ENCODE data around the gene IQGAP3. TPM values are rescaled to one million over a fixed set of nuclear protein-coding genes. Genes with fewer than 3 reads are reported as not detected.

Gene IQGAP3
- total RNA-seq, 1 experiment from 2014 or later: 48.3 TPM

DNA sequence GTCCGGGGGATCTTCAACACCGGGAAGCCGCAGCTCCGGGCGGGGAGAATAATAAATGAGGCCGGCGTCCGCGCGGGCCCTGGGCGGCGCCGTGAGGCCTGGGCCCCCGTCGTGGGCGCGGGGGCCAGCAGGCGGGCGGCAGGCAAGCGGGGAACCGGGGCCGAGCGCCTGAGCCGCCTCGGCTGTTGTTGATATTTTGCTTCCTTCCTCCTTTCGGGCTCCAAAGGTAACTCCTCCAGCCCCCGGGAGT is 71.9 kb downstream of the IQGAP3 start, which contains the start of gene MEF2D:
Gene MEF2D, minus strand, starts transcription at position 233 of the 250 bp plus-strand sequence. CDS start 17,483 bp downstream, outside the sequence.
- Mint-ChIP-seq H3K27ac (ENCODE audit: low read depth, unreplicated experiment) (peak within 1 kb of the TSS; percentile 97), H3K36me3 (ENCODE audit: insufficient read depth, unreplicated experiment) (peaks cover 16% of the 10 kb centered on the region), H3K4me1 (ENCODE audit: insufficient read depth, unreplicated experiment) (peaks cover 70% of the 10 kb centered on the region), H3K4me3 (ENCODE audit: unreplicated experiment) (peak within 1 kb of the TSS; percentile 85), H3K27me3 (ENCODE audit: insufficient read depth, unreplicated experiment) (no peaks in the 10 kb centered on the region), H3K9me3 (ENCODE audit: unreplicated experiment) (no peaks in the 10 kb centered on the region)
- TF ChIP-seq, protein P1, sequence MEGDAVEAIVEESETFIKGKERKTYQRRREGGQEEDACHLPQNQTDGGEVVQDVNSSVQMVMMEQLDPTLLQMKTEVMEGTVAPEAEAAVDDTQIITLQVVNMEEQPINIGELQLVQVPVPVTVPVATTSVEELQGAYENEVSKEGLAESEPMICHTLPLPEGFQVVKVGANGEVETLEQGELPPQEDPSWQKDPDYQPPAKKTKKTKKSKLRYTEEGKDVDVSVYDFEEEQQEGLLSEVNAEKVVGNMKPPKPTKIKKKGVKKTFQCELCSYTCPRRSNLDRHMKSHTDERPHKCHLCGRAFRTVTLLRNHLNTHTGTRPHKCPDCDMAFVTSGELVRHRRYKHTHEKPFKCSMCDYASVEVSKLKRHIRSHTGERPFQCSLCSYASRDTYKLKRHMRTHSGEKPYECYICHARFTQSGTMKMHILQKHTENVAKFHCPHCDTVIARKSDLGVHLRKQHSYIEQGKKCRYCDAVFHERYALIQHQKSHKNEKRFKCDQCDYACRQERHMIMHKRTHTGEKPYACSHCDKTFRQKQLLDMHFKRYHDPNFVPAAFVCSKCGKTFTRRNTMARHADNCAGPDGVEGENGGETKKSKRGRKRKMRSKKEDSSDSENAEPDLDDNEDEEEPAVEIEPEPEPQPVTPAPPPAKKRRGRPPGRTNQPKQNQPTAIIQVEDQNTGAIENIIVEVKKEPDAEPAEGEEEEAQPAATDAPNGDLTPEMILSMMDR (IDR thresholded peaks at IDR 0.05; ENCODE audit: unreplicated experiment): no peak
- BruUV-seq (replicated peaks): TSS peak; percentile 81
- no peak for DNase-seq (ENCODE audit: unreplicated experiment)
- intact Hi-C loops (cut with micrococcal nuclease): loop anchor here (2.0 to 10.0 kb wide), 3 partner anchors 52 to 244 kb away; partner anchors contain the start of genes GPATCH4 and MRPL24
- ChIA-PET POLR2A (interaction anchor here (0.6 to 11.2 kb wide), 24 partner anchors 10 to 309 kb away, joined by 3 to 549 read pairs (median 6); partner anchors contain the start of genes CCT3, GPATCH4, HDGF and IQGAP3), CTCF (interaction anchor here (1.0 to 8.3 kb wide), 15 partner anchors 9 to 182 kb away, joined by 3 to 83 read pairs (median 8); no protein-coding TSS in a partner anchor)

DNA sequence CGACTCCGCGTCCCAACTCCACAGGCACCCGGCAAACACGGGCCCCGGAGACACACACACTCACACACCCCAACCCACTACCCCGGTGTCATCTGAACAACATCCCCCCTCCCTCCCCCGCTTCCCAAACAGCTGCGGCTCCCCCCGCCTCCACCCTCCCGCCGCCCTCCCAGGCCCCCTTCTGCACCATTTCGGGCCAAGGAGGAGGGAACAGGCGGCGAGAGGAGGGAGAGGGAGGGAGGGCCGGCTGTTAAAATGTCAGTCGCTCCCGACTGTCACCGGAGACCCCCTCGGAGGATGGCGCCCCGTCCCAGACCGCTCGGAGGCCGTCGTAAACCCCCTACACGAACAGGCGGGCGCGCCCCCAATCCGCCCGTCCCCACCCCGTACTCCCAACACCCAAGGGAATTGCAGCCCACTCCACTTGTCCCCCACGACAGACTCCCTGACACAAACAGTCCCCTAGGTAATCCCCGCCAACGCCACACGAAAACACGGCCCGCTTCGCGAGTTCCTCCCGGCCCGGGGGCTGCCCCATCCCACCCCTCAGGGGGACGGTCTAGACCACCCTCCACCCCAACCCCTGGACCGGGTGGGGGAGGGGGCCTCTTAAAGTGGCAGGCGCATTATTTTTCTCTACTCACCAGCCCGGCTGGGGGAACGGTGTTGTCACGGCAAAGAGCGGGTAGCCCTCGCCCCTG is 72.4 kb downstream of the IQGAP3 start:
- Mint-ChIP-seq H3K27ac (ENCODE audit: low read depth, unreplicated experiment) (peak overlapping the region; percentile 97), H3K27me3 (ENCODE audit: insufficient read depth, unreplicated experiment) (no peaks in the 10 kb centered on the region), H3K4me3 (ENCODE audit: unreplicated experiment) (peak overlapping the region; percentile 85), H3K9me3 (ENCODE audit: unreplicated experiment) (no peaks in the 10 kb centered on the region), H3K36me3 (ENCODE audit: insufficient read depth, unreplicated experiment) (peaks cover 16% of the 10 kb centered on the region), H3K4me1 (ENCODE audit: insufficient read depth, unreplicated experiment) (peaks cover 69% of the 10 kb centered on the region)
- TF ChIP-seq, protein P1 (IDR thresholded peaks at IDR 0.05; ENCODE audit: unreplicated experiment): no peak
- ChIA-PET CTCF (interaction anchor here (0.8 to 8.3 kb wide), 18 partner anchors 9 to 181 kb away, joined by 3 to 83 read pairs (median 6); no protein-coding TSS in a partner anchor), POLR2A (interaction anchor here (0.7 to 11.2 kb wide), 21 partner anchors 10 to 309 kb away, joined by 3 to 549 read pairs (median 7); partner anchors contain the start of genes CCT3, GPATCH4, IQGAP3 and MRPL24)
- BruUV-seq (replicated peaks): no TSS peak
- intact Hi-C loops (cut with micrococcal nuclease): loop anchor here (2.0 to 10.0 kb wide), 3 partner anchors 53 to 245 kb away; partner anchors contain the start of genes GPATCH4 and MRPL24
- DNase-seq (ENCODE audit: unreplicated experiment): peak; percentile 32

DNA sequence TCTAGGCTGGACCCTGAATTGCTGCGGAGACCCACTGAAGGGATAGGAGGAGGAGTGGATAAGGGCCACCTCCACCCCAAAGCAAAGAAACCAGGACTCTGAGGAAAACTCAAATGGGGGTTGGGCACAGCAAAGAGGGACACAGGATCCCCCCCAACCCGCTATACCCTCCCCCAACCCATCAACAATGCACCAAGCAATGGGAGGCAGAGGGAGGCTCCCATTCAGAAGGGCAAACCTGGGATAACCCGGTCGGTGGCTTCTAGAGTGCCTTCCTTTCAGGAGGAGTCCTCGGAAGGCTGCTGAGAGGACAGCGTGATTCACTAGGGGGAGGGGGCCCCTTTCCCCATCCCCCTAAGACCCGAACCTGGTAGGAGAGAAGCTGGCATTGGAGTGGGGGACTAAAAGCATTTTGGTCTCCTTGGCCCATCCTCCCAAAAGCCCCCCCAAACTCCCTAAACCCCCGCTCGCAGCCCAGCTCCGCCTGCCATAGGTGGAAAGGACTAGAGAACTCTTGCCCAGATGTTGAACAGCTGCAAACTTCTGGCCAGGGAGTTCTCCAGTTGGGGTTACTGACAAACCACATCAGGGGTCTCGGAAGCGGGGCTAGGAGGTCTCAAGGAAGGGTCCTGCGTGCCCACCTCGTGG is 73.0 kb downstream of the IQGAP3 start:
- peak; percentile 46 for DNase-seq (ENCODE audit: unreplicated experiment)
- Mint-ChIP-seq H3K27me3 (ENCODE audit: insufficient read depth, unreplicated experiment) (no peaks in the 10 kb centered on the region), H3K27ac (ENCODE audit: low read depth, unreplicated experiment) (peak overlapping the region; percentile 97), H3K9me3 (ENCODE audit: unreplicated experiment) (no peaks in the 10 kb centered on the region), H3K4me1 (ENCODE audit: insufficient read depth, unreplicated experiment) (peaks cover 67% of the 10 kb centered on the region), H3K36me3 (ENCODE audit: insufficient read depth, unreplicated experiment) (peaks cover 21% of the 10 kb centered on the region), H3K4me3 (ENCODE audit: unreplicated experiment) (peak overlapping the region; percentile 85)
- BruUV-seq (replicated peaks): no TSS peak
- CTCF ChIA-PET: interaction anchor here (0.6 to 8.3 kb wide), 19 partner anchors 8 to 228 kb away, joined by 3 to 83 read pairs (median 4); no protein-coding TSS in a partner anchor
- POLR2A ChIA-PET: interaction anchor here (0.6 to 11.2 kb wide), 14 partner anchors 9 to 206 kb away, joined by 3 to 549 read pairs (median 22); partner anchors contain the start of genes CCT3, CRABP2, GPATCH4 and IQGAP3
- intact Hi-C loops (cut with micrococcal nuclease): no loop called here
- TF ChIP-seq, protein P1 (IDR thresholded peaks at IDR 0.05; ENCODE audit: unreplicated experiment): no peak

Data from MCF 10A (cell line).